ENCODE results near the gene GADD45G.

DNA sequence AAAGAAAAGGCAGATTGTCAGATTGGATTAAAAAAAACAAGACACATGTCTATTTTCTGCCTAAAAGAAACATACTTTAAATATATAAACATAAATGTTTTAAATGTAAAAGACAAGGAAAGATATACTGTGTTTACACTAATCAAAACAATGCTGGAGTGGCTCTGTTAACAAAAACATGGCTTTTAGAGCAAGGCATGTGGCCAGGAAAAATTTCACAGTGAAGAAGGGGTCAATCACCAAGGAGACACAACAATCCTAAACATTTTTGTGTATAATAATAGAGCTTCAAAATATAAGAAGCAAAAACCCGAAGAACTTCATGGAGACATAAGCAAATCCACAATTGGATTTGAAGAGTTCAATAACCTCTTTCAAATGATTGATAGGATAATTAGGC, 18.5 kb upstream of the GADD45G start:
- no peak for TF ChIP-seq ELF1 (IDR thresholded peaks at IDR 0.05)
- TF ChIP-seq FOXJ3 (CRISPR knock-in tag; IDR thresholded peaks at IDR 0.05) = no peak
- TF ChIP-seq CTCF (IDR thresholded peaks at IDR 0.05) = no peak
- TF ChIP-seq POLR2AphosphoS5 (IDR thresholded peaks at IDR 0.05; ENCODE audit: low read depth, low read length) = no peak
- TF ChIP-seq, protein P1, sequence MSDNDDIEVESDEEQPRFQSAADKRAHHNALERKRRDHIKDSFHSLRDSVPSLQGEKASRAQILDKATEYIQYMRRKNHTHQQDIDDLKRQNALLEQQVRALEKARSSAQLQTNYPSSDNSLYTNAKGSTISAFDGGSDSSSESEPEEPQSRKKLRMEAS (IDR thresholded peaks at IDR 0.05; ENCODE audit: low read depth) = no peak
- no peak for TF ChIP-seq TEAD4 (IDR thresholded peaks at IDR 0.05; ENCODE audit: borderline replicate concordance, insufficient read depth)
- no peak for TF ChIP-seq IRF3 (IDR thresholded peaks at IDR 0.05; ENCODE audit: low read depth, low read length)
- no peak for TF ChIP-seq EP300 (IDR thresholded peaks at IDR 0.05; ENCODE audit: borderline replicate concordance in 1 of 2, low read depth in 1 of 2, low read length in 1 of 2)
- no peak for TF ChIP-seq REST (IDR thresholded peaks at IDR 0.05; ENCODE audit: low read depth, low read length)
